Stimulated activated CD4-positive, alpha-beta T cell treated with anti-CD3 and anti-CD28 coated beads, Interleukin-4, amount 100 ng/mL, for 48 hours (primary cell): ENCODE results near the gene IGF2BP1.
A peak's percentile ranks its signal among the peaks of the same experiment; 100 is the strongest.
"Not testable (repeated sequence)": the region's sequence is repeated elsewhere in the genome, so short reads cannot be mapped to it uniquely, and the experiment has no call there.

Source experiments
- DNase-seq, 2 donors: peaks; one replicate each; pipeline ENCODE4 v3.0.0-alpha.2; 2020; ENCODE audit warnings: low read depth in 2 of 2

The IGF2BP1 gene

DNA sequence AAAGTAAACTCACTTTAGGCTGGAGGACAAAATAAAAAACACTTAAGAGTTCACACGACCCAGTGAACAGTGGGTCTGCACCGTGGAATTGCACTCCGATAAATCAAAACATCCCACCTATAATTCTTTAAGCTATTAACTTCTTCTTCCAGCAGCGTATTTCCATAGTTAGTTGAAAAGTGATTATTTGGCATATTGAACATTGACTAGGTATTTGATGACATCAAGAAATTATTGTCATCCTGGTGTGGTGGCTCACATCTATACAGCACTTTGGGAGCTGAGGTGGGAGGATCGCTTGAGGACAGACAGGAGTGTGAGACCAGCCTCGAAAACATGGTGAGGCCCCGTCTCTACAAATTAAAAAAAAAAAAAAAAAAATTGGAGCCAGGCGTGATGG, 23.4 kb downstream of the IGF2BP1 start:
- DNase-seq, result no peak

DNA sequence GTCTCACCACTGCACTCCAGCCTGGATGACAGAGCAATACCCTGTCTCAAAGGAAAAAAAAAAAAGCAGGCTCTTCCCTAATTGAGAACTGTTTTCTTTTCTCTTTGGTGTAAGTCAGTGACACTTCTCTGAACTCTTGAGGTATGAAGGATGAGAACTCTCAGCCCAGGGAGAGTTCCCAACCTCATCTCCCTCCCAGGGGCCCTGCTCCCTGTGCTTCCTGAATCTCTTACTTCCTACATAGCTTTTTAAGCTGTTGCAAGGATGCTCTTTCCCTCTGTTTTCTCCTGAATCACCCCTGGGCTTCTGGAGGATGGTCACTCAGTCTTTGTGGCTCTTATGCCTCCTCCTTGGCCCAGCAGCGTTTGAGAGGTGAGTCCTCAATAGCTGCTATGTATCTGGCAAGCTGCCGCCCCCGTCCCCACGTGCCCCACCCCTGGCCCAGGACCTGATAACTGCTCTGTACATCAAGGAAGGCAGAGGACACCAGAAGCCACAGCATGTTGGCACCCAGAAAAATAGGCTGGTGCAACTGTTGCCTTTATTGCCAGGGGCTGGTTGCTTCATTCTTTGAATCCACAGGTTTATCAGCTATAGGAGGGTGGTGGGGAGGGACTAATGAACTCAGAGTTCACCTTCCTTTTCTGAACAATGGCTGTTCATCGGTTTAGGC, 24.0 kb downstream of the IGF2BP1 start:
- DNase-seq, result no peak

DNA sequence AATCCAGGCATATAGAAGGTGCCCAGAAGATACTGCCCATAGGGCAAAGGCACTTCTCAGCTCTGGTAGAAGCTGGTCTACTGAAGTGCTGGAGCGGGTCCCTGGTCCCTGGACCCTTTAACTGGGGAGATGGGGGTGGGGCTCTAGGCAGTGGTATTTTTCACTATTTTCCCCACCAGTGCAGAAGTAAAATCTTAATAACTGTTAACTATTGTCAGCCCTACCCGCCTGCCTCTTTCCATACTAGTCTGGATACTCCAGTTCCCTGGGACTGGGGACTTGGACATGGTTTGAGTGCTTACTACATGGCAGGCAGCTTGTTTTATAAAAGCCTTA, 24.6 kb downstream of the IGF2BP1 start:
- DNase-seq, result no peak

DNA sequence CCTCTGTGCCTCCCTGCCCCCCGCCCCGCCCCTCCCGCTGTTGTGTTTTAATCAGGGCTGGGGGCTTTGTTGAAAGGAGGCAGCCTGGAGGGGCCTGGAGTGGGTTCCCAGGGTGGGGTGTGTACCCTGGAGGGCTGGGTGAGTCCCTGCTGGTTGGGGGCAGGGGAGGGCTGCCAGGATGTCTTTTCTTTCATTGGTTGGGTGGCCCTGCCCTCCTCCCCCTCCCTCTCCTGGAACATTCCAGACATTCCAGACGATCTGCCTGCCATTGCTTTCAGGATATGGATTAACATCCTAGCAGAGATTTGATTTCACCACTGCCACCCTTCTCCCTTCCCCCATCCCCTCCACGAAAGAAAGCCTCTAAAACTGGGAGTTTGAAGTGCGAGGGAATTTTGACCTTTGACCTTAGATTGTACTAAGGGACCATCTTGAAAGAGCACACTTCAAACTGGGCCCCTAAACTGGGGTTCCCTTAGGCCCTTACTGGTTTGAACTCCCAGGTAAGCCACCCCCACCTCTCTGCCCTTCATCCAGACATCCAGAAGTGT, 25.3 kb downstream of the IGF2BP1 start:
- no peak for DNase-seq

DNA sequence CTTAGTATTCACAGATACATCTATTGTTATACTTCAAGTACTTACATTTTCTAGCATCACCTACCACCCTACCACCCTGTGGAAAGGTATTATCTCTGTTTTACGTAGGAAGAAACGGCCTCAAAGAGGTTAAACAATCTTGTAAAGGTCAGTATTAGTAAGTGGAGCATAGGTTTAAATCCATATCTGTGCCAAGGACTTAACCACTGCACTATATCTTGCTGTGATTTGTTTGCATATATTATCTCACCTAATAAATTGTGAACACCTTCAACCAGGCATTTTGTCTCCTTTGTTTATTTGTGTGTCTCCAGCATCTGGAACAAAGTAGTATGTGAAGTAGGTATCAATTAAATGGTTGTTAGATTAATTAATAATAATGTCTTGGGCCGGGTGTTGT, 27.3 kb downstream of the IGF2BP1 start:
- no peak for DNase-seq

DNA sequence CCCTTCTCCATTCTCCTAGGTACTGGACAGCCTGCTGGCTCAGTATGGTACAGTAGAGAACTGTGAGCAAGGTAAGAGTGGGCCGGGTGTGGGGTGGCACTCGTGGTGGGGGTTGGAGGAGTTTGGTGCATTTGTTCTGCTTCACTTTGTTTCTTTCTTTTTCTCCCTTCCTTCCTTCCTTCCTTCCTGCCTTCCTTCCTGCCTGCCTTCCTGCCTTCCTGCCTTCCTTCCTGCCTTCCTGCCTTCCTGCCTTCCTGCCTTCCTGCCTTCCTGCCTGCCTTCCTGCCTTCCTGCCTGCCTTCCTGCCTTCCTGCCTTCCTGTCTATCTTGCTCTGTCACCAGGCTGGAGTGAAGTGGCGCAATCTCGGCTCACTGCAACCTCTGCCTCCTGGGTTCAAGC, 29.3 kb downstream of the IGF2BP1 start:
- DNase-seq, result not testable (repeated sequence)

DNA sequence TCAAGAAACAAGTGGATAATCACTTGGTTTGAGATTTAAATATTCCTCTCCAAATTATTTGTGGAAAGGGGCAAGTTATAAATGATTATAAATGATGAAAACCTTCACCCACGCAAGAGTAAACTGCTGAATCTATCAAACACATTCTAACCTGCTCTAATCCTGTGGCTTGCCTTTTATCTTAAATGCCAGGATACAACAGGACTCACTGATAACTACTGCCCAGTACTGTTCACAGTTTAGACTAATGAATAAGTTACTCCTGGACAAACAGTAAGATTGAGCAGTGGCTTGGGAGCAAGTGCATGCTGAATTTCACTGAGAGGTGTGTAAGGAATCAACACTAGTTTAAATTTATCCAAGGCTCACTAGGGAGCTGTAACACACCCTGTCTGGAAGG, 31.1 kb downstream of the IGF2BP1 start:
- no peak for DNase-seq

DNA sequence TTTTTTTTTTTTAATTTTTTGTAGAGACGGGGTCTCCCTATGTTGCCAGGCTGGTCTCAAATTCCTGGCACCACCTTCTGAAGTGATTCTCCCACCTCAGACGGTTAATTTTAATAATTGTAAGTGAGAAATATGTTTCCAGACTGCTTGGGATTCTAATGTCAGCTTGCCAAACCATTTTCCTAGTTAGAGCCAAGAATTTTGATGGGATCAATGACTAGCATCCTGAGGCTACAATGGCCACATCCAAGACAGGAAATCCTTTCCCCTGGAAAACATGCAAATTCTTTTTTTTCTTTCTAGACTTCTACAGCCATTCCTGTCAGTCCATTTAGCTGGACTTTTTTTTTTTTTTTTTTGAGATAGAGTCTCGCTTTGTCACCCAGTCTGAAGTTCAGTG, 32.6 kb downstream of the IGF2BP1 start:
- no peak for DNase-seq

DNA sequence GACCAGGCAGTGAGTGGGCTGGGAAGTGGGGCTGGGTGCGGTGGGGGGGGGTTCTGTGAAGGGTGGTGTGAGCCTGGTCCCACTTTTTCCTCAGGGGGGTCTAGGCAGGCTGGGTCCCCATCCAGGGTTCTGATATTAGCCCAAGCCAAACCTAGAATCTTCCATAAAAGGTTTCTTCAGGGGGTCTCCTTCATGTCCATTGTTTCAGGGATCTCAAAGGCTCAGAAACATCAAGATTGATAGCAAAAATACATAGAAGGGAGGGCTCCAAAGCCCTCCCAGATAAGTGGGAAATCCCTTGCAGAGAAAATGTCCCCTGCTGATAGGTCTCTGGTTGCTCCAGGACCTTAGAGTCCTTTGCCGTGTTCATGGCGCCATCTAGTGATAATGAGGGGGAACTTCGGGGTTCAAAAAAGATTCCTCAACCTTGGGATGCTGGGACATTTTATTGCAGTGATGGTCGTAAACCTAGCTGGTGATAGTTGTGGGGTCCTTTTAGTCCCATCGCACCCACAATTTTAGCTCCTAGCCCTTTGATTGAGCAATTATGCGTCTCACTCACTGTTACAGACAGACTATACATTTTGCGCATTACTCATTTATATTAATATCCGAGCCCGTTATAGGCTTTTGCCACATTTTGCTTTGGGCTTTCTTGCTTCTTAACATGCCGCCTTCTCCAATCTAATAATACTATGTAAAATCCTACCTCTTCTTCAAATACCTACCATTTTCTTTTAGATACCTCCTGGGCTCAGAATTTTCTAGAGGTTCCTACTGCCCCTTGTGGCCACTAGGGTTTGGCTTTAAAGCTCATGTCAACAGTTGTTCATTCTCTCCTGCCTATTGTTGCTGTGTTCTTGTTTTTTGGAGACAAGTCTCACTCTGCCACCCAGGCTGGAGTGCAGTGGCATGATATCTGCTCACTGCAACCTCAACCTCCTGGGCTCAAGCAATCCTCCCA, 35.1 kb downstream of the IGF2BP1 start:
- peak; percentile 25 to 27 for DNase-seq

DNA sequence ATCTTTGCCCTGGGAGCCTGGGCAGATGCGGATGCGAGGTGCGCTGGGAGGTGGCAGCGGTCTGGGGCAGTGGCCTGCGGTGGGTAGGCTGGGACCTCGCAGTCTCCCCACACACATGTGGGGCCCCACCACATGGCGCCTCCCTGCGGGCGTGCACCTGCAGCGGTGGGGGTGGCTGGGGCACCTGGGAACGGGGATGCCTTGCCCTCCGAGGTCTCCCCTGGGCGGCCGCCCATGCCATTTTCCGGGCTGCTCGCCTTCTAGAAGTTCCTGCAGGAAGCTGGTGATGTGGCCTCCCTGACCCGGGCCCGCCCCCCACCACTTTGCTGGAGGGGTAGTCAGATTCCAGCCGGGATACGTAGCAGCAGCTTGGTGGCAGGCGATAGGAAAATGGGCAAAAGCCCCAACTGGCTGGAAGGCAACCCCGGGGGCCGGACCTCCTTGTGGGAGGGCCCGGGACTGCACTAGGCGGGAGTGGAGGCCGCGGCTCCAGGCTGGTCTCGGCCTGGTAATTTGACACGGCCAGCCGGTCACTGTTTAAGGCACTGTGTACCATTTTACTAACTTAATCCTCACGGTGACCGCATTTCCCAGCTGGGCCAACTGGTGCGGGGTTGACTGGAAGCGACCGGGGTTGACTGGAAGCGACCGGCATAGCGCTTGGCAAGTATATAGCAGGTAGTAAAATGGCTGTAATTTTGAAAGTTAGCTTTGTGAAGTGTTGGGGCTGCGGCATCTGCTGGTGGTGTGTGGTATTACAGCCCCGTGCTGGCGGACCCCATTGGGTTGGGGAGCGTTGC, 38.5 kb downstream of the IGF2BP1 start:
- DNase-seq, result peak; percentile 17 to 28

DNA sequence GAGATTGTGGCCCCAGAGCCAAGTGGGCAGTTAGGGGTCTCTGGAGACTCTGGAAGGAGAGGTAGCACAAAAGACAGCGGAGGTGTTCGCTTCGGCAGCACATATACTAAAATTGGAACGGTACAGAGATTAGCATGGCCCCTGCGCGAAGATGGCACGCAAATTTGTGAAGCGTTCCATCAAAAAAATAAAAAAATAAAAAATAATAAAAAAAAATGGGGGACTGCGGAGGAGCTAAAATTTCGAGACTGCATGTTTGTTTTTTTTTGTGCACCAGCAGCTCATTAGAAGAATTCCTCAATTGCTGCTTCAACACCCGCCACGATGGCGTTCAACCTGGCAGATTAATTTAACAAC, 39.1 kb downstream of the IGF2BP1 start:
- no peak for DNase-seq

DNA sequence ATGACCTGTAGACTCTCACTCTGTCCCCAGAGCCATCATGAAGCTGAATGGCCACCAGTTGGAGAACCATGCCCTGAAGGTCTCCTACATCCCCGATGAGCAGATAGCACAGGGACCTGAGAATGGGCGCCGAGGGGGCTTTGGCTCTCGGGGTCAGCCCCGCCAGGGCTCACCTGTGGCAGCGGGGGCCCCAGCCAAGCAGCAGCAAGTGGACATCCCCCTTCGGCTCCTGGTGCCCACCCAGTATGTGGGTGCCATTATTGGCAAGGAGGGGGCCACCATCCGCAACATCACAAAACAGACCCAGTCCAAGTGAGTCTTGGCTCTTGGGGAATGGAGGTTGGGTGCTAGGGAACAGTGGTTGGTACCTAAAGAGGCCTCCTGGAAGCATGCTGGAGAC, 41.0 kb downstream of the IGF2BP1 start:
- no peak for DNase-seq

DNA sequence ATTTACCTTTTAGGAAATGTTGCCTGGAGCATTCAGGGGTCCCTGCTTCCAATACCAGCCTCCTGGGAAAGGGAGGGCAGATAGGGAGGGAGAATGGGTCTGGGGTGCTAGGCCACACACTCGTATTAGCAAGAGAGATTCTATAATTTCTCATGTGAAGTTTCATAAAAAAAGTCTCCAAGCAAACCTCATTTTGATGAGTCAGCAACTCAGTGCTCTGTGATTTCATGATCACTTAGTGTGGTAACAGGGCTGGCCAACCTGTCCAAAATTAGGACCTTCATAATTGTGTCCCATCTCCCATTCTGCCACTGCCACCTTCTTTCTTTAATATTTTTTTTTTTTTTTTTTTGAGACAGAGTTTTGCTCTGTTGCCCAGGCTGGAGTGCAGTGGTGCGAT, 41.4 kb downstream of the IGF2BP1 start:
- DNase-seq, result no peak

DNA sequence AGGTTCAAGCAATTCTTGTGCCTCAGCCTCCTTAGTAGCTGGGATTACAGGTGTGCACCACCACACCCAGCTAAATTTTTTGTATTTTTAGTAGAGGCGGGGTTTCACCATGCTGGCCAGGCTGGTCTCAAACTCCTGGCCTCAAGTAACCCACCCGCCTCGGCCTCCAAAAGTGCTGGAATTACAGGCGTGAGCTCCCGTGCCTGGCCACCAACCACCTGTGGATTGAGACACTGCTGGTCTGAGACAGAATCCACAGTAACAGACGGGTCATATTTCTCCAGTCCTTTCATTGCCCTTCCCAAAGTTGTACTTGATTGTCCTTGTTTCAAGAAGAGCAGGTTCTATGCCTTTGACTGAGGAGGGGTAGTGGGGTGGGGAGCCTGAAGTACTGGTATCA, 42.3 kb downstream of the IGF2BP1 start:
- DNase-seq, result not testable (repeated sequence)

DNA sequence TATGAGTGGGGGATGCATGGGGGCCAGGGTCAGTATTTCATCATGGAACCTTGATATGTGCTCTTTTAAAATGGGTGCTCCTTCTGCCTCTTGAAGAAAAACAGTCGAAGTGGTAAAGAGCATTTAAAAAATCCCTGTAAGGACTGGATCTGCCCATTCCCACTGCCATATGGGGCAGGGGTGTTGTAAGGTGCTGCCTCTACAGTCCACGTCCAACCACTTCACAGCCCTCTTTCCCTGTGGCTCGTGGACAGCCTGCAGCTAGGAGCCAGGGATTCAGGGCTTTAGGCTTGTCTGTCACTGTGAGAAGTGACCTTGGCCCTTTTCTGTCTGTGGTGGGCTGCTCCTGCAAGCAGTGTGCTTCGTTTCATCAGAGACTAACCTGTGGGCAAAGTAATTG, 44.3 kb downstream of the IGF2BP1 start:
- DNase-seq, result no peak

DNA sequence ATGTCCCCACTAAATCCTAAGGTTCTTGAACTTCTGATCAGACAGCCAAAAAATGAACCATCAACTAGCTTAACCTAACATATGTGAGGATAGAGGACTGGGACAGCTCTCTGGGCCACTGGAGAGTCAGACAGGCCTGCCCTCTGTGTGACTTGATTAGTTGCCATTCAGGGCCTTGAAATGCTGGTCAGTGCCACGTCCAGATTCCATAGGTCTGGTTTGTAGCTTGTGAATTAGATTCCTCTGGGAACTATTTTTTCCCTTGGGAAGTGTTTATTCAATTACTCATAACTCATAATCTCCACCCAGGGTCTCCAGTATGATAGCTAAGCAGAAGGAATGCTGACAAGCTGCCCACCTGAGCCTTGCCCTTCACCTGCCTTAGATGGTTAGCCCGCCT, 48.2 kb downstream of the IGF2BP1 start:
- no peak for DNase-seq

DNA sequence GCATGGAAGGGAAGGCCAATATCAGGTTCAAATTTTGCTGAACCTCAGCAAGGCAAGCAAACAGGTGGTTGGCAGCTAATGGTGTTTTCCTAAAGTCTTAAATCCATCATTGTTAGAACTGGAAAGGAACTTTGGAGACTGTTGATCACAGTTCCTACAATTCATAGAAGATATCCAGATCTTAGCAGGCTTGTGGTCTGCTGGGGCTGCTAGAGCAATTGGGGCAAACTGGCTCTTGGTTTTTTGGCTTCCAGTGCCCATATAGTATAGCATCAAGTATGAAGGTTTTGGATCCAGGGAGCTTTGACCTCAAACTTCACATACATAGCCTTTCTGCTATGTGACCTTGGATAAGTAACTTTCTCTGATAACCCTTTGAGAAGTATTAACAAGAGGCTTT, 49.7 kb downstream of the IGF2BP1 start:
- no peak for DNase-seq

DNA sequence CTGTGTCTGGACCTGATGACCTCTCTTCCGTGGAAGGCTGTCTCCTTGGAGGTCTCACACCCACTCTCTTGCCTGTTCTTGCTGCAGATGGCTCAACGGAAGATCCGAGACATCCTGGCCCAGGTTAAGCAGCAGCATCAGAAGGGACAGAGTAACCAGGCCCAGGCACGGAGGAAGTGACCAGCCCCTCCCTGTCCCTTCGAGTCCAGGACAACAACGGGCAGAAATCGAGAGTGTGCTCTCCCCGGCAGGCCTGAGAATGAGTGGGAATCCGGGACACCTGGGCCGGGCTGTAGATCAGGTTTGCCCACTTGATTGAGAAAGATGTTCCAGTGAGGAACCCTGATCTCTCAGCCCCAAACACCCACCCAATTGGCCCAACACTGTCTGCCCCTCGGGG, 52.1 kb downstream of the IGF2BP1 start:
- DNase-seq, result no peak

DNA sequence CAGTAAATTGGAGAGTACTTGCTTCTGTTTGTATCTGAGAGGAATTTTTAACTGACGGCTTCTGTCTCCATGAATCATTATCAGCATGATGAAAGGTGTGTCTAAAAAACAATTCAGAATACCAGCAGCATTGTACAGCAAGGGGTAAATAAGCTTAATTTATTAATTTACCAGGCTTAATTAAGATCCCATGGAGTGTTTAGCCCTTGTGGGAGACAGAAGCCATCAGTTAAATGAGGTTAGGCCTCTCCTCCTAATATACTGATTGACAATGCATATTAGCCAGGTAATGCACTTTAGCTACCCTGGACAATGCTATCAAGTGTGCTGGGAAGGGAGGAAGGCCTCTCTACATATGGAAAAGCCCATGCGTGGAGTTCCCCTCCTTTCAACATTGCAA, 53.4 kb downstream of the IGF2BP1 start:
- no peak for DNase-seq

DNA sequence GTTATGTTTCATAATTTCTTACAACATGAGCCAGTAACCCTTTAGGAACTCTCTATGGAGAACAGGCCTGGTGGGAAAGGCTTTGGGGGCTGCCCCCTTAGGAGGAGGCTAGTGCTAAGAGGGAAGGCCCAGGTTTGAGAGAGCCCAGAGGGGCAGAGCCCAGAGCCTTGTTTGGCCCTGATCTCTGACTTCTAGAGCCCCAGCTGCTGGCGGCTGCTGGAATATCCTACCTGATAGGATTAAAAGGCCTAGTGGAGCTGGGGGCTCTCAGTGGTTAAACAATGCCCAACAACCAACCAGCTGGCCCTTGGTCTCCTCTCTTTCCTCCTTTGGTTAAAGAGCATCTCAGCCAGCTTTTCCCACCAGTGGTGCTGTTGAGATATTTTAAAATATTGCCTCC, 54.1 kb downstream of the IGF2BP1 start:
- DNase-seq, result no peak

DNA sequence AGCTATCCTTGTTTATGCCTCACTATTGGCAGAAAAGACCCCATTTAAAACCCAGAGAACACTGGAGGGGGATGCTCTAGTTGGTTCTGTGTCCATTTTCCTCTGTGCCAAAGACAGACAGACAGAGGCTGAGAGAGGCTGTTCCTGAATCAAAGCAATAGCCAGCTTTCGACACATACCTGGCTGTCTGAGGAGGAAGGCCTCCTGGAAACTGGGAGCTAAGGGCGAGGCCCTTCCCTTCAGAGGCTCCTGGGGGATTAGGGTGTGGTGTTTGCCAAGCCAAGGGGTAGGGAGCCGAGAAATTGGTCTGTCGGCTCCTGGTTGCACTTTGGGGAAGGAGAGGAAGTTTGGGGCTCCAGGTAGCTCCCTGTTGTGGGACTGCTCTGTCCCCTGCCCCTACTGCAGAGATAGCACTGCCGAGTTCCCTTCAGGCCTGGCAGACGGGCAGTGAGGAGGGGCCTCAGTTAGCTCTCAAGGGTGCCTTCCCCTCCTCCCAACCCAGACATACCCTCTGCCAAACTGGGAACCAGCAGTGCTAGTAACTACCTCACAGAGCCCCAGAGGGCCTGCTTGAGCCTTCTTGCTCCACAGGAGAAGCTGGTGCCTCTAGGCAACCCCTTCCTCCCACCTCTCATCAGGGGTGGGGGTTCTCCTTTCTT, 56.1 kb downstream of the IGF2BP1 start:
- DNase-seq, result no peak
